ENCODE data around the gene PFKL. TPM values are rescaled to one million over a fixed set of nuclear protein-coding genes. Genes with fewer than 3 reads are reported as not detected.

The PFKL gene
- total RNA-seq, 1 donor from 2014 or later = 135 TPM

DNA sequence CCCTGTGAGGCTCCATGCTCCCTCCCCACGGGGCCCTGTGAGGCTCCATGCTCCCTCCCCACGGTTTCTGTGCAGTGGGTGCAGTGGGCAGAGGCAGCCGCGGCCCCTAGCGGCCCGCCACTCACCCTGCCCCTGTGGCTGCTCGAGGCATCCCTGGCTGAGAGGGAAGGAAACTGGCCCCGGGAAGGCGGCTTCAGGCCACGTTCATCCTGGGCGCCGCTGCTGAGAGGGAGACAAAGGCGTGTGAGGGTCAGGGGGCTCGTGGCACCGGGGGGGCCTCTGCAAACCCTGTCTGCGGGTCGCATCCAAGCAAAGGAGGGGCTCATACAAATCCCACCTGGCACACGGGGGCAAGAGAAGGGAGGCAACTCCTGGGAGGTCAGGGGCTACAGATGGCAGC, 30.8 kb downstream of the PFKL start:
- Mint-ChIP-seq H3K27ac (no peak overlapping the region), H3K36me3 (peaks cover 3% of the 10 kb centered on the region), H3K4me1 (ENCODE audit: unreplicated experiment) (peaks cover 4% of the 10 kb centered on the region), H3K4me3 (no peak overlapping the region), H3K27me3 (no peaks in the 10 kb centered on the region), H3K9me3 (no peaks in the 10 kb centered on the region)
- no peak for DNase-seq (ENCODE audit: extremely low spot score, unreplicated experiment)
- TF ChIP-seq CTCF (conservative IDR thresholded peaks at IDR 0.05) = no peak

- TF ChIP-seq CTCF (conservative IDR thresholded peaks at IDR 0.05) = no peak
- Mint-ChIP-seq H3K27ac (no peak overlapping the region), H3K4me3 (no peak overlapping the region), H3K9me3 (no peaks in the 10 kb centered on the region), H3K27me3 (no peaks in the 10 kb centered on the region), H3K4me1 (ENCODE audit: unreplicated experiment) (peaks cover 4% of the 10 kb centered on the region), H3K36me3 (peaks cover 3% of the 10 kb centered on the region)
- no peak for DNase-seq (ENCODE audit: extremely low spot score, unreplicated experiment)
These were observed 31.4 kb downstream of the PFKL start for GRCh38 chr21:44331209-44331608.

- no peak for TF ChIP-seq CTCF (conservative IDR thresholded peaks at IDR 0.05)
- H3K27ac Mint-ChIP-seq = peak overlapping the region; percentile 53
- peaks cover 3% of the 10 kb centered on the region for H3K36me3 Mint-ChIP-seq
- no peak for DNase-seq (ENCODE audit: extremely low spot score, unreplicated experiment)
- H3K27me3 Mint-ChIP-seq = no peaks in the 10 kb centered on the region
- no peak overlapping the region for H3K4me3 Mint-ChIP-seq
- H3K4me1 Mint-ChIP-seq (ENCODE audit: unreplicated experiment) = peaks cover 4% of the 10 kb centered on the region
- no peaks in the 10 kb centered on the region for H3K9me3 Mint-ChIP-seq
These were observed 31.9 kb downstream of the PFKL start for GRCh38 chr21:44331650-44332307.

- Mint-ChIP-seq H3K27ac (no peak overlapping the region), H3K4me3 (no peak overlapping the region), H3K36me3 (peaks cover 3% of the 10 kb centered on the region), H3K27me3 (no peaks in the 10 kb centered on the region), H3K4me1 (ENCODE audit: unreplicated experiment) (peaks cover 9% of the 10 kb centered on the region), H3K9me3 (no peaks in the 10 kb centered on the region)
- no peak for DNase-seq (ENCODE audit: extremely low spot score, unreplicated experiment)
- TF ChIP-seq CTCF (conservative IDR thresholded peaks at IDR 0.05) = no peak
These were observed 32.5 kb downstream of the PFKL start for GRCh38 chr21:44332383-44332782.

GRCh38 chr21:44332965-44333364, 33.1 kb downstream of the PFKL start:
- DNase-seq (ENCODE audit: extremely low spot score, unreplicated experiment) = no peak
- no peak overlapping the region for H3K4me3 Mint-ChIP-seq
- peaks cover 3% of the 10 kb centered on the region for H3K36me3 Mint-ChIP-seq
- no peak for TF ChIP-seq CTCF (conservative IDR thresholded peaks at IDR 0.05)
- no peaks in the 10 kb centered on the region for H3K9me3 Mint-ChIP-seq
- no peaks in the 10 kb centered on the region for H3K27me3 Mint-ChIP-seq
- peaks cover 15% of the 10 kb centered on the region for H3K4me1 Mint-ChIP-seq (ENCODE audit: unreplicated experiment)
- H3K27ac Mint-ChIP-seq = no peak overlapping the region
